Coronary artery (tissue), 2 donors: ENCODE results near the gene BRD2.

Source experiments
- DNase-seq: peaks from one replicate; pipeline ENCODE4 v3.0.0-alpha.2; 2017; ENCODE audit warnings: low spot score
- H3K27ac ChIP-seq, 2 donors: fragments of 200-600 bp; sonication (generic); one replicate each; pipeline ENCODE4 v1.5.1; 2016 to 2019
- H3K4me3 ChIP-seq: fragments of 200-600 bp; sonication (generic); 2 replicates; pipeline ENCODE4 v1.5.1; 2016; ENCODE audit warnings: mild to moderate bottlenecking, moderate library complexity
- TF ChIP-seq, protein P1 (sequence below): fragments of 200-600 bp; sonication (generic); IDR thresholded peaks from one replicate; pipeline ENCODE4 v1.5.1; 2019; ENCODE audit warnings: antibody characterized with exemption

BRD2 gene

DNA sequence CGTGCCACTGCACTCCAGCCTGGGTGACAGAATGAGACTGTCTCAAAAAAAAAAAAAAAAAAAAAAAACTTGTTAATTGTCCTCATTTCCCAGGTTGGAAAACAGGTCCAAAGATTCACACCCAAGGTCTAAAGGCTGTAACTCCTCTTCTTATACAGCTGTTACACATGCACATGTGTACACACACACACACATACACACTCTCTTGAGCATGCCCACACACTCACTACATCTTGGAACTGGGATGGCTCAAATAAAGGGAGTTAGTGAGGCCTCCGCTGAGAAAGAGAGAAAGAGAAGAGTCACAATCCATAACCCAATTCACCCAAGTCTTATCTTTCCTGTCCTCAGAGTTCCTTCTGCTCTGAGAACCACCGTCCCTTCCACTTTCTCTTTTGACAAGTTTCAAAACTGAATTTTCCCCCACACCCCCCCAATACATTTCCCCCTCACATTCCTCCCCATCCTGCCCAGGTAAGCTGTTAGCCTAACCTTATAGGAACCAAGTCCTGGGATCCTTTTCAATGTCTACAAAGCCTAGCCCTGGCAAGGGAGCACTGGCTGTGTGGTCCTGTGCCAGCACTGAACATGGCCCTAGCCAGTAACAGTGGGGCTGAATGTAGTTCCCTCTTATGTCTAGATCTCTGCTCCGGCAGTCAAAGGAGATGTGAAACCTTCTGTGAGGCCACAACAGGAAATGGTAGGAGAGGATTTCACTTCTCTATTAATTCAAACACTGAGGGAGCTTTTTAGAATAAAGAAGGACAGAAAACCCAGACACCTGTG is 24.3 kb upstream of the BRD2 start:
- no peak for DNase-seq
- no peak overlapping the region for H3K4me3 ChIP-seq
- TF ChIP-seq, protein P1, sequence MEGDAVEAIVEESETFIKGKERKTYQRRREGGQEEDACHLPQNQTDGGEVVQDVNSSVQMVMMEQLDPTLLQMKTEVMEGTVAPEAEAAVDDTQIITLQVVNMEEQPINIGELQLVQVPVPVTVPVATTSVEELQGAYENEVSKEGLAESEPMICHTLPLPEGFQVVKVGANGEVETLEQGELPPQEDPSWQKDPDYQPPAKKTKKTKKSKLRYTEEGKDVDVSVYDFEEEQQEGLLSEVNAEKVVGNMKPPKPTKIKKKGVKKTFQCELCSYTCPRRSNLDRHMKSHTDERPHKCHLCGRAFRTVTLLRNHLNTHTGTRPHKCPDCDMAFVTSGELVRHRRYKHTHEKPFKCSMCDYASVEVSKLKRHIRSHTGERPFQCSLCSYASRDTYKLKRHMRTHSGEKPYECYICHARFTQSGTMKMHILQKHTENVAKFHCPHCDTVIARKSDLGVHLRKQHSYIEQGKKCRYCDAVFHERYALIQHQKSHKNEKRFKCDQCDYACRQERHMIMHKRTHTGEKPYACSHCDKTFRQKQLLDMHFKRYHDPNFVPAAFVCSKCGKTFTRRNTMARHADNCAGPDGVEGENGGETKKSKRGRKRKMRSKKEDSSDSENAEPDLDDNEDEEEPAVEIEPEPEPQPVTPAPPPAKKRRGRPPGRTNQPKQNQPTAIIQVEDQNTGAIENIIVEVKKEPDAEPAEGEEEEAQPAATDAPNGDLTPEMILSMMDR = no peak
- peak overlapping the region in 1 of 2 donors; percentile 57 for H3K27ac ChIP-seq

DNA sequence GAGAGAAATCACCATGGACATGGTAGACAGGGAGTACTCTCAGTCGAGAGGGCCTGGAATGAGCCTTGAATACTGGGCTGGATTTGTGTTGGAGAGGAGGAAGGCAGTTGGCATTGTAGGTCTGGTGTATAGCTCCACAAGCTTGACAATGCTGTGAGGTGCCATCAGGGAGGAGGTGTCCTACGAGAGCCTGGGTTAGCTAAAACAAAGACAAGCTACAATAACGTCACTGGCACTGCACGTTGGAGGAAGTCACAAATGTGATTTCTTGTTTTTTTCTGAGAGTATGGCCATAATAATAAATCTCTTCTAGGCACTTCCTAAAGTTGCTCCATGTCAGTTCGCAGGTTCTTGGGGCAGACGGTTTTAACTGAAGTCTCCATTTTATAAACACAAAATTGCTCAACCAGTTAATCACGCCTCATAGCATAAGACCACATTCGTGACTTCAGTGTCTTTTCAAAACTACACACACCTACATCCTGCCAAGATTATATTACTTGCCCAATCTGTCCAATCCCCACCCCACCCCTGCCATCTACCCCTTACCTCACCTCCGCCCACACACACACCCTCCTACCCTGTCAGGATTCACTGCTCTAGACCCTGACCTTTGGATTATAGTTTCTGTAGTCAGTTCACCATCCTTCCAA is 23.2 kb upstream of the BRD2 start:
- no peak for DNase-seq
- H3K27ac ChIP-seq = peak overlapping the region in 1 of 2 donors; percentile 58
- TF ChIP-seq, protein P1 = no peak

DNA sequence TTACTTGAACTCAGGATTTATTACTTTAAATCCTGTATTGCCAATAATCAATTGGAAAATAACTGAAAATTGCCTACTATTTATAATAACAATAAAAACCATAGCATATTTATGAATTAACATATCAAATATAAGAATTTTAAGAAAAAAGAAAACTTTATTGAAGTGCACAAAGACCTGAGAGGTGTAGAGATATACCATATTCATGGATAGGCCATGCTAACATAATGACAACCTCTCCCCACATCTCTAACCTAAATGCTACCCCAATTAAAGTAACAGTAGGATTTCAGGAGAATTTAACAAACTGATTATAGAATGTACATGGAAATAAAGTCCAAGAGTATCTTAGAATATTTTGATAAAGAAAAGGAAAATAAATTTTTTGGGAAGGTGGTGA is 22.4 kb upstream of the BRD2 start:
- Histone ChIP-seq H3K4me3 (no peak overlapping the region), H3K27ac (peak overlapping the region in 1 of 2 donors; percentile 58)
- TF ChIP-seq, protein P1 = no peak
- no peak for DNase-seq

More for the DNA sequence above, 23.2 kb upstream of the BRD2 start:
- no peak overlapping the region for H3K4me3 ChIP-seq

DNA sequence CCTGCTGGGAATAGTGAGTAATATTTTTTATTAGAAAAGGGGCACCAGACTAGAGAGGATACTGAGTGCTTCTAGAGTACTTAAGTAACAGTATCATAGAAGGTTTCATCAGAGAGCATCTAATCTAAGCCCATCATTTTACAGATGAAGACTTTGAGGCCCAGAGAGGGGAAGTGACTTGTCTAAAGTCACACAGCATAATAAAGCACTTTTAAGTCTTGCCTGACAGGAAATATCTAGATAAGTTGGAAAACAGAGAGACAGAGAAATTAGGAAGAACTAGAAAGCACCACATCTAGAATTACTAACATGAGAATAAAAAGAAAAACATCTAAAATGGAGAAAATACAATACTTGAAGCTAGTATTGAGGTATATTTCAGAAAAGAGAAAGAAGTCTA is 21.5 kb upstream of the BRD2 start:
- TF ChIP-seq, protein P1 = no peak
- no peak overlapping the region for H3K4me3 ChIP-seq
- DNase-seq = no peak

DNA sequence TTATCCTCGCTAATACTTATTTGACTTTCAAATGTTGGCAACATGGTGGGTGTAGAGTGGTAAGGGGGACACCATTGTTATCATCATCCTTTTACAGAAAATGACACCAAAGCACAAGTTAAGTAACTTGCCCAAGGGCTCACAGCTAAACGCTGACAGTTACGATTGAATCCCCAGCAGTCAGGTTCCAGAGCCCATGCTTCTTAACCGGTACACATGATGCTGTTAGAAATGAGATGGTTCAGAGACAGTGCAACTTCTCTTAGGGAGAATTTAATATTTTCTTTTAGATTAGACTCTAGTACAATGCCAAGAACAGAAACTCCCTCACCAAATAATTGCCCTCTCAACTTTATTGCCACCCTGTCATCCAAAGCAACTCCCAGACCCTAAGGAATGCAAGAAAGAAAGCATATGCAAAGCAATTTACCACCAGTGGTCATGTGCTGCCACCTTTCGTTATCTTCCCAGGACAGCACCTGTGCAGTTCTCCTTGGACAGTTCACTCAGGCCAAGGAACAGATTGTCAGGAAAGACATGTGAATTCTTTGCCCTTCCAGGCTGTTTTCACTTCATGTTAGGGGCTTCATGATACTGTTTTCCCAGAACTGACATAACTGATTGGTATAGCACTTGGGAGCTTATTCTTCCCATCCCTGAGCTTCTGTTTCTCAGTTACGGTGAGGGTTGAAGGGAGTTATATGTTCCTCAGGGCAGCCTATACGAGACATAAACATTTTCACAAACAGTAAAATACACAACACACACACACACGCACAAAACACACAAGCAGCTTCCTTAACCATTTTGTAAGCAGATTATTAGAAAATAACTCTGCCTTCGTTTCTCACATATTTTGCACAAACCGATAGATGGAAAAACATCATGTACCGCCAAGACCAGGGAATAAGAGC is 20.6 kb upstream of the BRD2 start:
- no peak overlapping the region for H3K4me3 ChIP-seq
- TF ChIP-seq, protein P1 = no peak
- no peak for DNase-seq
- H3K27ac ChIP-seq = no peak overlapping the region

More for the DNA sequence above, 21.5 kb upstream of the BRD2 start:
- H3K27ac ChIP-seq = no peak overlapping the region

DNA sequence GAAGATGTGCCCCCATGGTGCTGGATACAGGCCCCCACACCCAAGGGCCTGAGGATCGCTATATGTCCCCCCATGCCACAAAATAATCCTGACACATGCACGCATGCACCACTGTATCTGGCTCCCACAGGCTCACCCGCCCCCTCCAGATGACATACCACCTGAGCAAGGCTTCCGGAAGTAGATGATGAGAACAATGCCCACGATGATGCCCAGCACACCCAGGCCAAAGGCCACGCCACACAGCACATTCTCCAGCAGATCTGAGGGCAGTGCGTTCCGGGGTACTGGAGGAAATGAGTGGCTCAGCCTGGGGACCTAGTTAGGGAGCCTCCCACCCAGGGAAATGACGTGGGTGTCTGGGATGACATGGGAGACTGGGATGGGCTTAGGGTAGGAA is 19.3 kb upstream of the BRD2 start:
- H3K27ac ChIP-seq = no peak overlapping the region
- TF ChIP-seq, protein P1 = no peak

More for the DNA sequence above, 19.3 kb upstream of the BRD2 start:
- no peak overlapping the region for H3K4me3 ChIP-seq
- no peak for DNase-seq
